Stimulated activated CD4-positive, alpha-beta T cell treated with anti-CD3 and anti-CD28 coated beads, Interleukin-4, amount 100 ng/mL, for 1 hour (primary cell): ENCODE data around the gene PFAS.
"Not testable (repeated sequence)": the region's sequence is repeated elsewhere in the genome, so short reads cannot be mapped to it uniquely, and the experiment has no call there.

Source experiments
- DNase-seq: peaks from one replicate; pipeline ENCODE4 v3.0.0-alpha.2; 2020

PFAS gene

GRCh38 chr17:8225813-8226535 is 23.1 kb upstream of the PFAS start:
- DNase-seq: peak; percentile 63

DNA sequence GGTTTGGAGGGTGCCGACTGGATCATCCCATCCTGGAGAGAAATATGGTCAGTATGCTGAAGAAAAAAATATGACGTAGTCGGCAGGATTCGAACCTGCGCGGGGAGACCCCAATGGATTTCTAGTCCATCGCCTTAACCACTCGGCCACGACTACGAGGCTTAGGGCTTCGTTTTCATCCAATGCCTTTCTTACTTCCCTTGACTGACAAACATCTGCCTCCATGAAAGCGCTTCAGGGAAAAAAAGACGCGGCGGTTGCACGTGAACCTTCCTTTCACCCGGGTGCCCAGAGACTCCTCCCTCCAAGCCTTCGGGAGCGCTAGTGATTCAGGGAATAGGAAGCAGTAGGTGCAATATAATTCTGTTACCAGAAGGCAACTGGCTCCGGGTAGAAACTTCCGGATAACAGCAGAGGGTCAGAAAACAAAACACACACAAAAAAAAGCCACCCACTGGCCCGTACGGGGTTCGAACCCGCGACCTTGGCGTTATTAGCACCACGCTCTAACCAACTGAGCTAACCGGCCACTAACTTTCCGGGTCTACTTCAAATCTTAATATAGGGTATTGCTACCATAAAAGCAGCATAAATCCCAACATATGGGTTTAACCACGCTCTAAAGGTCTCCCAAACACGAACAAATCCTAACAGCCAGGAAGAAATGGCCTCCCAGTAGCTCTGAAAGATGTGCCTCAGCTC is 22.4 kb upstream of the PFAS start:
- DNase-seq: peak; percentile 38

- no peak for DNase-seq
Measured at GRCh38 chr17:8227238-8227581, 21.9 kb upstream of the PFAS start.

- DNase-seq: no peak
Measured at GRCh38 chr17:8231701-8232100, 17.4 kb upstream of the PFAS start.

- no peak for DNase-seq
Measured at GRCh38 chr17:8234361-8235270, 14.5 kb upstream of the PFAS start.

DNA sequence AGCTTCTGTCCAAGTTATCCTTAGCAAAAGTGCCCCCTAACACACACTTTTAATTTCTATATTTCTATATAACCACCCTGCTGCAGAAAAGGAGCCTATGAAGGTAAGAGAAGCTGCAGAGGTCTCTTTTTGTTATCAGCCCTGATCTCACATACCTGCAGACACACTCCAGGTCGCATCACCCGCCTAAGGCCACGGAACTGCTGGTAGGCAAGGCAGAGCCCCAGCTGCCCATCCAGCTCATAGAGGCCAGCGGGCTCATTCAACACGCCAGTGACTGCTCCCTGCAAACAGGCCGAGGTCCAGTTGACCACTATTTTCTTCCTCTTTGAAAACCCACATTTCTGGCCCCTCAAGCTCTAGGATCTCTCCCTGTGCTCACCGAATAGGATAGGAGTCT is 13.4 kb upstream of the PFAS start:
- no peak for DNase-seq

- no peak for DNase-seq
Measured at GRCh38 chr17:8237175-8237574, 11.9 kb upstream of the PFAS start.

DNA sequence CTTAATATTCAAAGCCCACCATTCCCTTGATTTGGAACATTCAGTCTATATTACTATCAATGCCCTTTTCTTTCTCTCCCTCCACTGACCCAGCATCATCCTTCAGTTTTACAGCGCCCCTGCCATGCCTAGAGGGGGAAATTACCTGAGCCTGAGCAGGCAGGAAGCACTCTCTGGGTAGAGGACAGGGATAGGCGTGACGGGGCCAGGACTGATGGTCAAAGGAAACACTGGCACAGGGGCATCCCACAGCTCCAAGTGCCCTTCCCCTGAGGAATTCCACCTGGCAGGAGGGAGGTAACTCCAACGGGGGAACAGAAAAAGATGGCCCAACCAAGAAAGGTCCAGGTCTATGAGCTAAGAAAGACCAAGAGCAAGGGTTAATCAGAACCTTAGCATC is 11.2 kb upstream of the PFAS start:
- no peak for DNase-seq

DNA sequence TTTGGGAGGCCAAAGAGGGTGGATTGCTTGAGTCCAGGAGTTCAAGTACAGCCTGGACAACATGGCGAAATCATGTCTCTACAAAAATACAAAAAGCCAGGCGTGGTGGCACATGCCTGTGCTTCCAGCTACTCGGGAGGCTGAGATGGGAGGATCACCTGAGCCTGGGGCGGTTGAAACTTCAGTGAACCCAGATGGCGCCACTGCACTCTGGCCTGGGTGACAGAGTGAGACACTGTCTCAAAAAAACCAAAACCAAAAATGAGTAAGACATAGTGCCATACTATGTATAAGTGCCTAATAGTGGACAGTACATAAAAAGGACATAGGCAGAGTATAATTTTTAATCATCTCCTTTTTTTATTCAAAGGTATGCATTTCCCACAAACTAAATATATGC is 5.3 kb upstream of the PFAS start:
- DNase-seq: no peak

- no peak for DNase-seq
Measured at GRCh38 chr17:8244768-8245167, 4.3 kb upstream of the PFAS start.

DNA sequence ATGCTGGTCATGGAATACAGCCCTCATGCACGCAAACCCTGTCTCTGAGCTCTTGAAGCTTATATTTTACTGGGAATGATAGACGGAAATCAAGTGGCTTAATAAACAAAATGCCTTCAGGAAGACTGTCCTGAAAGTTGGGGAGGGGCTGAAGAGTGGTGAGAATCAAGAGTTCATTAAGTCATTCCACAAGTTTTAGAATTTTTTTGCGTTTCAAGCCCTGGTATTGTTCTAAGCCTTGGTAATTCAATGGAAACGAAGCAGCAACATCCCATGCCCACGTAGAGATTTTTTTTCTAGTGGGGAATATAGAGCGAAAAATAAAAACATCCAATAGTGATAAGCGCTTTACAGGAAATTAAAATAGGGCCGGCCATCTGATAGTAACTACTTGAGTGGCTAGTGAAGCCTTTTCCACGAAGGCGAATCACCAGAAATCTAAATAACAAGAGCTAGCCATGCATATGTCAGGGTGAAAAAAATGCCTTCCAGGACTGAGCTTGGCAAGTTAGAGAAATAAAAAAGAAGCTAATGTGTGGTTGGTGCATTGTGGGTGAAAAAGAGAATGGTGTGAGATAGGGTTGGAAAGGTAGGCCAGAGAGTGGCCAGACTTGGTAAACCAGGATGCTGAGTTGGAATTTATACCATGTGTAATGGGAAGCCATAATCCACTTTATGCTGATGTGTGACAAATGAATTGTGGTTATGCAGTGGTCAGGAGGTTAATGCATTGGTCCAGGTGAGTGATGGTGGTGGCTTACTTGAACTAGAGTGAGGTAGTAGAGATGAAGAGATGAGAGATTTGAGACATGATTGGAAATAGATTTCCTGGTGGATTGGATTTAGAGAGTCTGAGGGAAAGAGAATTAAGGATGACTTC is 772 bp downstream of the PFAS start:
- no peak for DNase-seq

DNA sequence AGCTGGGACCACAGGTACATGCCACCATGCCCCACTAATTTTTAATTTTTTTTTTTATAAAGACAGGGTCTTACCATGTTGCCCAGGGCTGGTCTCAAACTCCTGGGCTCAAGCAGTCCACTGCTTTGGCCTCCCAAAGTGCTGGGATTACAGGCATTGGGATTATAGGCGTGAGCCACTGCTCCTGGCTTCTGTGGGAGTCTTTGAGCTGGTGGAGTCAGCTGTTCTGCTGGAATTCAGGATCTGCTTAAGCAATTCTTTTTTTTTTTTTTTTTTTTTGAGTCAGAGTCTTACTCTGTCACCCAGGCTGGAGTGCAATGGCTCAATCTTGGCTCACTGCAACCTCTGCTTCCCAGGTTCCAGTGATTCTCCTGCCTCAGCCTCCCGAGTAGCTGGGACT is 2.3 kb downstream of the PFAS start:
- DNase-seq: not testable (repeated sequence)

DNA sequence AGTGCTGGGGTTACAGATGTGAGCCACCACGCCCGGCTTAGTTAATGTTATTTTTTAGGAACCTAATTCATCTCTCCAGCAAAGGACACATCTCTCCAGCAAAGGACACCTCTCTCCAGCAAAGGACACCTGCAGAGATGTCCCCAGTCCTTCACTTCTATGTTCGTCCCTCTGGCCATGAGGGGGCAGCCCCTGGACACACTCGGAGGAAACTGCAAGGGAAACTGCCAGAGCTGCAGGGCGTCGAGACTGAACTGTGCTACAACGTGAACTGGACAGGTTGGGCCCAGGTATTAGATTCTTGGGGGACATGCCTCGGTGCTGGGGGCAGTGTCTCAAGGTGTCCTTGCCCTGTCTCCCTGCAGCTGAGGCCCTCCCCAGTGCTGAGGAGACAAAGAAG is 4.7 kb downstream of the PFAS start:
- DNase-seq: no peak

- DNase-seq: no peak
Measured at GRCh38 chr17:8254881-8255280, 5.8 kb downstream of the PFAS start.

GRCh38 chr17:8255499-8255898 is 6.4 kb downstream of the PFAS start:
- DNase-seq: no peak

DNA sequence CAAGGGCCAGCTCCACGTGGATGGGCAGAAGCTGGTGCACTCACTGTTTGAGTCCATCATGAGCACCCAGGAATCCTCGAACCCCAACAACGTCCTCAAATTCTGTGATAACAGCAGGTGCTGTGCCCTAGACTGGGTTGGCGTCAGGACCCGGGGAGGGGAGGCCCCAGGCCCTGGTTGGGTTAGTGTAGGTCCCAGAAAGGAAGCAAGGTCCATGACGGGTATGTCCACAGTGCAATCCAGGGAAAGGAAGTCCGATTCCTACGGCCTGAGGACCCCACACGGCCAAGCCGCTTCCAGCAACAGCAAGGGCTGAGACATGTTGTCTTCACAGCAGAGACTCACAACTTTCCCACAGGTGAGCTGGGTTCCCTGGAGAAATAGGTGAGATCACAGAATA is 7.2 kb downstream of the PFAS start:
- no peak for DNase-seq

GRCh38 chr17:8256691-8257090 is 7.6 kb downstream of the PFAS start:
- no peak for DNase-seq

DNA sequence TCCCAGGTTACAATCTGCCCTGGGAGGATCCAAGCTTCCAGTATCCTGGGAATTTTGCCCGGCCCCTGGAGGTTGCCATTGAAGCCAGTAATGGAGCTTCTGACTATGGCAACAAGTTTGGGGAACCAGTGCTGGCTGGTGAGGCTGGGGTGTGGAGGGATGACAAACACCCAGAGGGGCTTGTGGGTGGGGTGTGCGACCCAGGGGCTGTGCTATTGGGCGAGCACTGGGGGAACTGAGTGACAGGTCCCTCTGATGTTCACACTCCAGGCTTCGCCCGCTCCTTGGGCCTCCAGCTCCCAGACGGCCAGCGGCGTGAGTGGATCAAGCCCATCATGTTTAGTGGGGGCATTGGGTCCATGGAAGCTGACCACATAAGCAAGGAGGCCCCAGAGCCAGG is 8.7 kb downstream of the PFAS start:
- no peak for DNase-seq

- no peak for DNase-seq
Measured at GRCh38 chr17:8264320-8264719, 15.2 kb downstream of the PFAS start.

- no peak for DNase-seq
Measured at GRCh38 chr17:8264836-8265542, 15.9 kb downstream of the PFAS start.

GRCh38 chr17:8266648-8267479 is 17.8 kb downstream of the PFAS start:
- DNase-seq: no peak
